Endothelial cell of umbilical vein (primary cell): ENCODE results near the gene ALB. TPM values are rescaled to one million over a fixed set of nuclear protein-coding genes. Genes with fewer than 3 reads are reported as not detected.

Experiments used
- BruUV-seq: library from RNA; stranded (reverse); fragments of 400-500 nt; replicated peaks from 2 replicates; lab custom pipeline; 2021; lab: Mats Ljungman, UMichigan
- CTCF ChIA-PET: fragments of 300-600, 350-600 bp; sonication (Branson Sonifier 250); formaldehyde crosslinking; loops from one replicate; lab custom pipeline; 2021; ENCODE audit warnings: antibody characterized with exemption, inconsistent platforms; lab: Charles Lee
- POLR2A ChIA-PET: fragments of 300-600, 350-600 bp; sonication (Branson Sonifier 250); formaldehyde crosslinking; loops from one replicate; lab custom pipeline; 2021; ENCODE audit warnings: antibody characterized with exemption, inconsistent platforms; lab: Charles Lee
- DNase-seq: peaks from one replicate; pipeline ENCODE4 v3.0.0-alpha.2; 2011; ENCODE audit warnings: low read depth, low spot score
- FAIRE-seq: peaks from 2 replicates; lab custom pipeline; 2011; peaks lifted over from hg19 to GRCh38; lab: Jason Lieb, UNC
- H2AFZ ChIP-seq: 2 replicates; pipeline ENCODE4 v1.6.0; 2012; ENCODE audit warnings: low read depth, low read length, control low read depth, inconsistent platforms
- H3K27ac ChIP-seq: 2 replicates; pipeline ENCODE4 v1.5.1; 2011; ENCODE audit warnings: low read depth, mild to moderate bottlenecking, control low read depth, low read length, moderate library complexity; ENCODE audit not compliant: insufficient read depth
- H3K27me3 ChIP-seq, 2 experiments: 2 replicates each; pipeline versions ENCODE4 v1.6.0 to v1.6.1; 2011; ENCODE audit warnings: low read length in 2 of 2, mixed read lengths in 1 of 2; ENCODE audit not compliant: control insufficient read depth in 2 of 2, insufficient read depth in 2 of 2
- H3K36me3 ChIP-seq, 2 experiments: 2 replicates in 1 of 2; 3 replicates in 1 of 2; pipeline ENCODE4 v1.5.1; 2011; ENCODE audit warnings: low read length in 2 of 2, mild to moderate bottlenecking in 1 of 2, moderate library complexity in 1 of 2; ENCODE audit not compliant: control insufficient read depth in 2 of 2, insufficient read depth in 2 of 2; ENCODE audit errors: extremely low read depth in 1 of 2
- H3K4me1 ChIP-seq: 3 replicates; pipeline ENCODE4 v1.5.1; 2011; ENCODE audit warnings: mild to moderate bottlenecking, low read length; ENCODE audit not compliant: control insufficient read depth, insufficient read depth; ENCODE audit errors: extremely low read depth
- H3K4me2 ChIP-seq: 2 replicates; pipeline ENCODE4 v1.6.1; 2011; ENCODE audit warnings: low read length, control low read depth, mixed read lengths; ENCODE audit not compliant: insufficient read depth
- H3K4me3 ChIP-seq, 3 experiments: fragments of 200-600 bp in 1 of 3; sonication (generic), shearing (Covaris generic) in 1 of 3; replicated peaks in 1 of 3; 2 replicates each; pipeline ENCODE4 v1.5.1; 2011 to 2016; ENCODE audit warnings: control low read depth in 3 of 3, low read length in 3 of 3, mild to moderate bottlenecking in 2 of 3, inconsistent platforms in 1 of 3, low read depth in 1 of 3, moderate library complexity in 1 of 3; ENCODE audit not compliant: insufficient read depth in 1 of 3
- H3K79me2 ChIP-seq: 2 replicates; pipeline ENCODE4 v1.6.0; 2012; ENCODE audit warnings: low read length, inconsistent platforms; ENCODE audit not compliant: control insufficient read depth, insufficient read depth
- H3K9ac ChIP-seq: replicated peaks from 2 replicates; pipeline ENCODE3; 2011; ENCODE audit warnings: low read length, control low read depth; ENCODE audit not compliant: insufficient read depth; ENCODE audit errors: extremely low read depth
- H3K9me1 ChIP-seq: replicated peaks from 3 replicates; pipeline ENCODE4 v1.6.0; 2011; ENCODE audit warnings: mild to moderate bottlenecking, low read length; ENCODE audit not compliant: control insufficient read depth, insufficient read depth; ENCODE audit errors: extremely low read depth
- H3K9me3 ChIP-seq: replicated peaks from 2 replicates; pipeline ENCODE4 v1.5.1; 2012; ENCODE audit warnings: low read length, inconsistent platforms; ENCODE audit not compliant: control insufficient read depth, insufficient read depth
- H4K20me1 ChIP-seq: replicated peaks from 2 replicates; pipeline ENCODE3; 2011; ENCODE audit warnings: mild to moderate bottlenecking, low read length; ENCODE audit not compliant: control insufficient read depth, insufficient read depth; ENCODE audit errors: extremely low read depth
- CTCF ChIP-seq, 2 donors: IDR thresholded peaks; 1 replicate in 1 of 2; 2 replicates in 1 of 2; pipeline ENCODE4 v1.5.1; 2011; ENCODE audit warnings: low read length in 2 of 2, mild to moderate bottlenecking in 2 of 2, moderate library complexity in 2 of 2, control low read depth in 1 of 2, inconsistent platforms in 1 of 2, low read depth in 1 of 2; ENCODE audit not compliant: insufficient read depth in 1 of 2; ENCODE audit errors: extremely low read depth in 1 of 2
- EZH2 ChIP-seq: IDR thresholded peaks from 2 replicates; pipeline ENCODE4 v1.6.1; 2012; ENCODE audit warnings: borderline replicate concordance, low read depth, mild to moderate bottlenecking, moderate library complexity, low read length, inconsistent platforms; ENCODE audit not compliant: severe bottlenecking
- FOS ChIP-seq: IDR thresholded peaks from 2 replicates; pipeline ENCODE4 v1.6.1; 2011; ENCODE audit warnings: mild to moderate bottlenecking, low read length, moderate library complexity, borderline replicate concordance; ENCODE audit not compliant: insufficient read depth
- GATA2 ChIP-seq: IDR thresholded peaks from 2 replicates; pipeline ENCODE4 v1.7.0; 2011; ENCODE audit warnings: low read depth, mild to moderate bottlenecking, moderate library complexity, mixed read lengths, low read length; ENCODE audit not compliant: insufficient read length, insufficient read depth
- JUN ChIP-seq: IDR thresholded peaks from 2 replicates; pipeline ENCODE4 v1.6.1; 2011; ENCODE audit warnings: borderline replicate concordance, low read depth; ENCODE audit not compliant: insufficient read length, insufficient read depth
- MAX ChIP-seq: IDR thresholded peaks from 2 replicates; pipeline ENCODE4 v1.6.1; 2011; ENCODE audit not compliant: insufficient read depth, insufficient read length
- MYC ChIP-seq: IDR thresholded peaks from one replicate; pipeline ENCODE4 v1.6.1; 2011; ENCODE audit warnings: mild to moderate bottlenecking, low read depth, low read length
- POLR2A ChIP-seq: IDR thresholded peaks from 2 replicates; pipeline ENCODE4 v1.6.1; 2012; ENCODE audit warnings: low read depth, mild to moderate bottlenecking, control low read depth, low read length
- POLR2AphosphoS5 ChIP-seq: IDR thresholded peaks from 2 replicates; pipeline ENCODE4 v1.6.1; 2012; ENCODE audit warnings: low read depth, mild to moderate bottlenecking, control low read depth, low read length, moderate library complexity; ENCODE audit not compliant: insufficient read depth
- dilution Hi-C: fragments of 300-500 bp; cut with MboI; formaldehyde crosslinking; loops from one replicate; pipeline ENCODE4 v1.15.0; 2019; ENCODE audit warnings: low sequenced_read_pairs; ENCODE audit not compliant: extremely low pct_ligation_motif_present
- intact Hi-C: fragments of 100-400 bp; cut with micrococcal nuclease; formaldehyde crosslinking; loops from one replicate; pipeline ENCODE4 v1.10.0; 2022
- polyA plus RNA-seq, 4 experiments: library from polyadenylated mRNA; depleted of rRNA in 3 of 4; stranded (reverse) in 3 of 4; unstranded in 1 of 4; fragments of >200 nt; gene quantifications; 2 replicates each; pipeline versions ENCODE4 v1.2.1 to v1.2.3, GENCODE V29; 2011 to 2012; ENCODE audit warnings: missing spikeins in 1 of 4
- total RNA-seq: library from RNA; stranded (reverse); gene quantifications from 2 replicates; pipeline ENCODE4 v1.2.3, GENCODE V29; 2021

Gene ALB
- total and polyA plus RNA-seq, 2 donors (not counting 3 experiments of a cell fraction or from before 2014, with no cell fraction given) = not detected

DNA sequence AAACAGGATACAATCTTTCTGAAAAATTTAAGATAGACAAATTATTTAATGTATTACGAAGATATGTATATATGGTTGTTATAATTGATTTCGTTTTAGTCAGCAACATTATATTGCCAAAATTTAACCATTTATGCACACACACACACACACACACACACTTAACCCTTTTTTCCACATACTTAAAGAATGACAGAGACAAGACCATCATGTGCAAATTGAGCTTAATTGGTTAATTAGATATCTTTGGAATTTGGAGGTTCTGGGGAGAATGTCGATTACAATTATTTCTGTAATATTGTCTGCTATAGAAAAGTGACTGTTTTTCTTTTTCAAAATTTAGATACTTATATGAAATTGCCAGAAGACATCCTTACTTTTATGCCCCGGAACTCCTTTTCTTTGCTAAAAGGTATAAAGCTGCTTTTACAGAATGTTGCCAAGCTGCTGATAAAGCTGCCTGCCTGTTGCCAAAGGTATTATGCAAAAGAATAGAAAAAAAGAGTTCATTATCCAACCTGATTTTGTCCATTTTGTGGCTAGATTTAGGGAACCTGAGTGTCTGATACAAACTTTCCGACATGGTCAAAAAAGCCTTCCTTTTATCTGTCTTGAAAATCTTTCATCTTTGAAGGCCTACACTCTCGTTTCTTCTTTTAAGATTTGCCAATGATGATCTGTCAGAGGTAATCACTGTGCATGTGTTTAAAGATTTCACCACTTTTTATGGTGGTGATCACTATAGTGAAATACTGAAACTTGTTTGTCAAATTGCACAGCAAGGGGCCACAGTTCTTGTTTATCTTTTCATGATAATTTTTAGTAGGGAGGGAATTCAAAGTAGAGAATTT is 5.2 kb downstream of the ALB start:
- no peaks in the 10 kb centered on the region for H4K20me1 ChIP-seq
- H3K9me1 ChIP-seq = no peaks in the 10 kb centered on the region
- no peak overlapping the region for H3K9ac ChIP-seq
- no peak for DNase-seq
- no peaks in the 10 kb centered on the region for H3K4me1 ChIP-seq
- ChIA-PET CTCF (interaction anchor here (1.7 kb wide), 1 partner anchor 37 kb away, joined by 7 read pairs; no protein-coding TSS in a partner anchor), POLR2A (no interaction called here)
- FAIRE-seq = no peak
- H3K9me3 ChIP-seq = no peaks in the 10 kb centered on the region
- no peak overlapping the region for H3K4me3 ChIP-seq
- no peak overlapping the region for H3K4me2 ChIP-seq
- no peaks in the 10 kb centered on the region for H3K36me3 ChIP-seq
- no peak for TF ChIP-seq FOS
- TF ChIP-seq POLR2AphosphoS5 = no peak
- TF ChIP-seq GATA2 = no peak
- TF ChIP-seq JUN = no peak
- no peak for TF ChIP-seq EZH2
- no peak for TF ChIP-seq CTCF (IDR thresholded peaks at IDR 0.05; ENCODE audit: extremely low read depth in 1 of 2, insufficient read depth in 1 of 2, low read depth in 1 of 2, low read length in 2 of 2)
- no peak for TF ChIP-seq MAX
- no peak for TF ChIP-seq POLR2A
- TF ChIP-seq MYC = no peak
- intact Hi-C loops = no loop called here
- dilution Hi-C loops = no loop called here
- no peaks in the 10 kb centered on the region for H3K79me2 ChIP-seq
- BruUV-seq = no TSS peak
- H3K27me3 ChIP-seq = peaks cover 0 to 6% of the 10 kb centered on the region in 2 experiments
- H3K27ac ChIP-seq = no peak overlapping the region
- H2AFZ ChIP-seq = no peak overlapping the region
